IPS DF 6.9 (cell line): ENCODE data around the gene C4orf54.

Experiments
- DNase-seq: peaks from one replicate; pipeline ENCODE4 v3.0.0-alpha.2; 2013; ENCODE audit warnings: low read depth, low spot score
- H3K27ac ChIP-seq: one replicate; pipeline ENCODE4 v1.5.1; 2013; ENCODE audit warnings: low read length, control low read depth
- H3K27me3 ChIP-seq: 2 replicates; pipeline ENCODE4 v1.6.1; 2013; ENCODE audit warnings: mild to moderate bottlenecking, low read length; ENCODE audit not compliant: control insufficient read depth, insufficient read depth
- H3K36me3 ChIP-seq: 2 replicates; pipeline ENCODE4 v1.6.1; 2013; ENCODE audit warnings: low read length; ENCODE audit not compliant: control insufficient read depth, insufficient read depth
- H3K4me1 ChIP-seq: 2 replicates; pipeline ENCODE4 v1.6.1; 2013; ENCODE audit warnings: low read length; ENCODE audit not compliant: control insufficient read depth, insufficient read depth
- H3K4me3 ChIP-seq: 2 replicates; pipeline ENCODE4 v1.5.1; 2013; ENCODE audit warnings: mild to moderate bottlenecking, low read length
- H3K9me3 ChIP-seq: 2 replicates; pipeline ENCODE4 v1.6.1; 2013; ENCODE audit warnings: low read length, inconsistent platforms; ENCODE audit not compliant: control insufficient read depth, insufficient read depth
- WGBS: extraction: QIAGEN DNeasy Blood & Tissue Kit; methylation state at CpG from one replicate; pipeline ENCODE4 v1.1.7; 2013; ENCODE audit warnings: mixed read lengths, missing lambda C conversion rate; ENCODE audit not compliant: insufficient read length, insufficient coverage; 5-methylcytosine and 5-hydroxymethylcytosine counted together

The C4orf54 gene

GRCh38 chr4:99657798-99658197 lies at the start of gene C4orf54:
Gene C4orf54 (minus strand): TSS chr4:99657828. CDS start chr4:99654648, 3,180 bp downstream.
- Histone ChIP-seq H3K9me3 (no peaks in the 10 kb centered on the region), H3K27ac (no peak within 1 kb of the TSS), H3K4me1 (no peaks in the 10 kb centered on the region), H3K27me3 (no peaks in the 10 kb centered on the region), H3K36me3 (no peaks in the 10 kb centered on the region), H3K4me3 (no peak within 1 kb of the TSS)
- DNase-seq: no peak
- WGBS: no CpG with 5 or more reads among the region's 1 CpG

GRCh38 chr4:99705891-99706290 lies 48.3 kb upstream of the C4orf54 start:
- no peak overlapping the region for H3K4me3 ChIP-seq
- H3K27ac ChIP-seq: no peak overlapping the region
- no peak for DNase-seq
- no CpG with 5 or more reads among the region's 2 CpGs for WGBS
- H3K9me3 ChIP-seq: no peaks in the 10 kb centered on the region
- no peaks in the 10 kb centered on the region for H3K4me1 ChIP-seq
- H3K36me3 ChIP-seq: no peaks in the 10 kb centered on the region
- no peaks in the 10 kb centered on the region for H3K27me3 ChIP-seq

- H3K36me3 ChIP-seq: no peaks in the 10 kb centered on the region
- DNase-seq: no peak
- H3K27me3 ChIP-seq: no peaks in the 10 kb centered on the region
- H3K4me3 ChIP-seq: no peak overlapping the region
- H3K9me3 ChIP-seq: no peaks in the 10 kb centered on the region
- no peak overlapping the region for H3K27ac ChIP-seq
- H3K4me1 ChIP-seq: no peaks in the 10 kb centered on the region
- no CpG with 5 or more reads among the region's 3 CpGs for WGBS
Observed at GRCh38 chr4:99696801-99697200, 39.2 kb upstream of the C4orf54 start.

- Histone ChIP-seq H3K9me3 (no peaks in the 10 kb centered on the region), H3K27ac (no peak overlapping the region), H3K4me3 (no peak overlapping the region), H3K36me3 (no peaks in the 10 kb centered on the region), H3K4me1 (no peaks in the 10 kb centered on the region), H3K27me3 (no peaks in the 10 kb centered on the region)
- no peak for DNase-seq
- WGBS: no CpG with 5 or more reads among the region's 1 CpG
Observed at GRCh38 chr4:99693140-99693539, 35.5 kb upstream of the C4orf54 start.

GRCh38 chr4:99690990-99691389 lies 33.4 kb upstream of the C4orf54 start:
- DNase-seq: no peak
- no peak overlapping the region for H3K4me3 ChIP-seq
- no peaks in the 10 kb centered on the region for H3K9me3 ChIP-seq
- no peaks in the 10 kb centered on the region for H3K27me3 ChIP-seq
- H3K36me3 ChIP-seq: no peaks in the 10 kb centered on the region
- no peak overlapping the region for H3K27ac ChIP-seq
- no peaks in the 10 kb centered on the region for H3K4me1 ChIP-seq

- Histone ChIP-seq H3K4me1 (no peaks in the 10 kb centered on the region), H3K4me3 (no peak overlapping the region), H3K36me3 (no peaks in the 10 kb centered on the region), H3K27me3 (no peaks in the 10 kb centered on the region), H3K27ac (no peak overlapping the region), H3K9me3 (no peaks in the 10 kb centered on the region)
- no peak for DNase-seq
Observed at GRCh38 chr4:99690472-99690871, 32.8 kb upstream of the C4orf54 start.

- Histone ChIP-seq H3K27ac (no peak overlapping the region), H3K4me1 (no peaks in the 10 kb centered on the region), H3K27me3 (no peaks in the 10 kb centered on the region), H3K9me3 (no peaks in the 10 kb centered on the region), H3K36me3 (no peaks in the 10 kb centered on the region), H3K4me3 (no peak overlapping the region)
- no CpG with 5 or more reads among the region's 1 CpG for WGBS
- DNase-seq: no peak
Observed at GRCh38 chr4:99687120-99687519, 29.5 kb upstream of the C4orf54 start.

GRCh38 chr4:99685234-99685633 lies 27.6 kb upstream of the C4orf54 start:
- no peak overlapping the region for H3K27ac ChIP-seq
- no peak overlapping the region for H3K4me3 ChIP-seq
- no peaks in the 10 kb centered on the region for H3K36me3 ChIP-seq
- no peaks in the 10 kb centered on the region for H3K9me3 ChIP-seq
- no peaks in the 10 kb centered on the region for H3K27me3 ChIP-seq
- DNase-seq: no peak
- WGBS: no CpG with 5 or more reads among the region's 2 CpGs
- no peaks in the 10 kb centered on the region for H3K4me1 ChIP-seq

GRCh38 chr4:99683895-99684294 lies 26.3 kb upstream of the C4orf54 start:
- H3K36me3 ChIP-seq: no peaks in the 10 kb centered on the region
- H3K27ac ChIP-seq: no peak overlapping the region
- H3K4me1 ChIP-seq: no peaks in the 10 kb centered on the region
- WGBS: no CpG with 5 or more reads among the region's 4 CpGs
- no peaks in the 10 kb centered on the region for H3K9me3 ChIP-seq
- no peaks in the 10 kb centered on the region for H3K27me3 ChIP-seq
- DNase-seq: no peak
- no peak overlapping the region for H3K4me3 ChIP-seq

- no CpG with 5 or more reads among the region's 1 CpG for WGBS
Observed at GRCh38 chr4:99679976-99680375, 22.3 kb upstream of the C4orf54 start.

GRCh38 chr4:99679204-99679603 lies 21.6 kb upstream of the C4orf54 start:
- H3K4me1 ChIP-seq: no peaks in the 10 kb centered on the region
- H3K36me3 ChIP-seq: no peaks in the 10 kb centered on the region
- H3K9me3 ChIP-seq: no peaks in the 10 kb centered on the region
- no CpG with 5 or more reads among the region's 4 CpGs for WGBS
- DNase-seq: no peak
- no peak overlapping the region for H3K27ac ChIP-seq
- H3K4me3 ChIP-seq: no peak overlapping the region
- no peaks in the 10 kb centered on the region for H3K27me3 ChIP-seq

More at GRCh38 chr4:99679976-99680375, 22.3 kb upstream of the C4orf54 start:
- Histone ChIP-seq H3K27me3 (no peaks in the 10 kb centered on the region), H3K4me3 (no peak overlapping the region), H3K27ac (no peak overlapping the region), H3K4me1 (no peaks in the 10 kb centered on the region), H3K36me3 (no peaks in the 10 kb centered on the region), H3K9me3 (no peaks in the 10 kb centered on the region)
- no peak for DNase-seq
